ENCODE results near the gene RETREG2.

Gene RETREG2

GRCh38 chr2:219213486-219214071 lies 35.5 kb downstream of the RETREG2 start:
- DNase-seq: no peak

GRCh38 chr2:219214141-219214540 lies 36.1 kb downstream of the RETREG2 start:
- DNase-seq: no peak

GRCh38 chr2:219214786-219215185 lies 36.7 kb downstream of the RETREG2 start:
- no peak for DNase-seq

- no peak for DNase-seq
Observed at GRCh38 chr2:219215871-219216534, 37.9 kb downstream of the RETREG2 start.

- no peak for DNase-seq
Observed at GRCh38 chr2:219216535-219216915, 38.5 kb downstream of the RETREG2 start.

- DNase-seq: peak in 52 of 58 donors; percentile 34 to 87 (median 75)
Observed at GRCh38 chr2:219218217-219218731, 40.2 kb downstream of the RETREG2 start.

- DNase-seq: peak; percentile 80 to 98 (median 96)
Observed at GRCh38 chr2:219218732-219219701, 40.9 kb downstream of the RETREG2 start, which contains the start of gene ABCB6. ABCB6 (minus strand) TSS chr2:219218958; CDS start chr2:219218673, 285 bp downstream.

- no peak for DNase-seq
Observed at GRCh38 chr2:219219784-219220532, 41.9 kb downstream of the RETREG2 start.

GRCh38 chr2:219220652-219221402 lies 42.8 kb downstream of the RETREG2 start:
- no peak for DNase-seq

GRCh38 chr2:219221957-219222518 lies 44.0 kb downstream of the RETREG2 start:
- DNase-seq: peak in 1 of 58 donors; percentile 8

- no peak for DNase-seq
Observed at GRCh38 chr2:219223831-219224610, 45.9 kb downstream of the RETREG2 start.

GRCh38 chr2:219225350-219225749 lies 47.3 kb downstream of the RETREG2 start:
- DNase-seq: no peak

- DNase-seq: peak in 1 of 58 donors; percentile 44
Observed at GRCh38 chr2:219228041-219228910, 50.2 kb downstream of the RETREG2 start.

- DNase-seq: peak in 1 of 58 donors; percentile 67
Observed at GRCh38 chr2:219228911-219229304, 50.8 kb downstream of the RETREG2 start.

- peak; percentile 79 to 99 (median 98) for DNase-seq
Observed at GRCh38 chr2:219229305-219230058, 51.4 kb downstream of the RETREG2 start, which contains the start of the genes ANKZF1 and ATG9A. ANKZF1 (plus strand) TSS chr2:219229806; CDS start chr2:219230258, 452 bp downstream. ATG9A (minus strand) TSS chr2:219229636; CDS start chr2:219228024, 1,612 bp downstream.

- peak in 3 of 58 donors; percentile 21 to 46 (median 24) for DNase-seq
Observed at GRCh38 chr2:219230059-219230540, 52.0 kb downstream of the RETREG2 start.

GRCh38 chr2:219234331-219234730 lies 56.3 kb downstream of the RETREG2 start:
- DNase-seq: no peak
